Fibroblast of skin of back (primary cell): ENCODE measurements around the gene FXR2.

ENCODE experiments used
- DNase-seq: peaks from one replicate; pipeline ENCODE4 v3.0.0-alpha.2; 2013

FXR2 gene

DNA sequence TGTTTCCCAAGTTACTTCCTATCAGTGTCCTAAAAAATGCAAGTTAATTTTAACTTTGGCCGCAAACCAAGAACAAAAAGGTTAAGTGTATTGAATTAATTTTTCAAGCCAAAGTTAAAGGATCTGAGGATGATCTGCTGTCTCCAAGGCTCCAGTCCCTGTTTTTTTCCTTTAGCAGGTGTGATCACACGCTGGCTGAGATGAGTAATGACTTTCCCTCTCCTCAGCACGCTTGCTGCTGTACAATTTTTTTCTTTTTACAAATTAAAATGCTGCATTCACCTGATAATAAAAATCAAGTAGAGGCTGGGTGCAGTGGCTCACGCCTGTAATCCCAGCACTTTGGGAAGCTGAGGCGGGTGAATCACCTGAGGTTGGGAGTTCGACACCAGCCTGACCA lies 69.8 kb downstream of the FXR2 start:
- no peak for DNase-seq
